SU-DHL-6 (cell line): ENCODE results near the gene RASGRP4.

Experiments
- EZH2phosphoT487 ChIP-seq: fragments of 200-600 bp; sonication (generic), shearing (Covaris generic); conservative IDR thresholded peaks from 2 replicates; pipeline ENCODE4 v1.6.1; 2018; ENCODE audit warnings: mild to moderate bottlenecking, antibody characterized with exemption, low read length, moderate library complexity, mixed read lengths
- TF ChIP-seq, protein P1 (sequence below): fragments of 200-600 bp; sonication (generic); IDR thresholded peaks from one replicate; pipeline ENCODE4 v1.5.1; 2017; ENCODE audit warnings: antibody characterized with exemption, mild to moderate bottlenecking, low read length, moderate library complexity; ENCODE audit not compliant: insufficient read depth, poor library complexity, severe bottlenecking

DNA sequence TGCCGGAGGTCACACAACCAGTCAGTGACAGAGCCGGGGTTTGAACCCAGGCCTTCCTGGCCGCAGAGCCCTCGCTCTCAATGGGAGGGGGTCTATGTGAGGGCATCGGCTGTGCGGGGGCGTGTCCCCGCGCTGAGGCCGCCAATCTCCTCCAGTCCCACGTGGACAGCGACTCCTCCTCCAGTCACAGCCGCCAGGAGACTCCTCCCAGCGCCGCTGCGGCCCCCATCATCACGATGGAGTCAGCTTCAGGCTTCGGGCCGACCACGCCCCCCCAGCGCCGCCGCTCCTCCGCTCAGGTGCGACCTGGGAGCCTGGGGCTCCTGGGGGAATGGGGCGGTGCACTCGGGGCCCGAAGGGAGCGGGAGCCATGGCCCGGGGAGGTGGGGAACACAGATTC lies 31.5 kb downstream of the RASGRP4 start:
- TF ChIP-seq, protein P1, sequence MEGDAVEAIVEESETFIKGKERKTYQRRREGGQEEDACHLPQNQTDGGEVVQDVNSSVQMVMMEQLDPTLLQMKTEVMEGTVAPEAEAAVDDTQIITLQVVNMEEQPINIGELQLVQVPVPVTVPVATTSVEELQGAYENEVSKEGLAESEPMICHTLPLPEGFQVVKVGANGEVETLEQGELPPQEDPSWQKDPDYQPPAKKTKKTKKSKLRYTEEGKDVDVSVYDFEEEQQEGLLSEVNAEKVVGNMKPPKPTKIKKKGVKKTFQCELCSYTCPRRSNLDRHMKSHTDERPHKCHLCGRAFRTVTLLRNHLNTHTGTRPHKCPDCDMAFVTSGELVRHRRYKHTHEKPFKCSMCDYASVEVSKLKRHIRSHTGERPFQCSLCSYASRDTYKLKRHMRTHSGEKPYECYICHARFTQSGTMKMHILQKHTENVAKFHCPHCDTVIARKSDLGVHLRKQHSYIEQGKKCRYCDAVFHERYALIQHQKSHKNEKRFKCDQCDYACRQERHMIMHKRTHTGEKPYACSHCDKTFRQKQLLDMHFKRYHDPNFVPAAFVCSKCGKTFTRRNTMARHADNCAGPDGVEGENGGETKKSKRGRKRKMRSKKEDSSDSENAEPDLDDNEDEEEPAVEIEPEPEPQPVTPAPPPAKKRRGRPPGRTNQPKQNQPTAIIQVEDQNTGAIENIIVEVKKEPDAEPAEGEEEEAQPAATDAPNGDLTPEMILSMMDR = no peak
- TF ChIP-seq EZH2phosphoT487 = no peak
